ENCODE results near the gene ZNF460.

- TF ChIP-seq EZH2 (optimal IDR thresholded peaks at IDR 0.05; ENCODE audit: low read depth, low read length) (no peak), CTCF (IDR thresholded peaks at IDR 0.05; ENCODE audit: low read length) (no peak), EZH2phosphoT487 (IDR thresholded peaks at IDR 0.05; ENCODE audit: low read length) (no peak)
Measured at GRCh38 chr19:57231686-57232085, 48.6 kb upstream of the ZNF460 start.
